Spleen (tissue), 7 donors: ENCODE results near the gene TRIM38.

ENCODE experiments used
- POLR2A ChIP-seq, 3 donors: fragments of 450-650 bp; IDR thresholded peaks; one replicate each; pipeline ENCODE4 v1.5.1; 2017; ENCODE audit warnings: antibody characterized with exemption in 3 of 3, mild to moderate bottlenecking in 1 of 3
- TF ChIP-seq, protein P1 (sequence below), 11 experiments: fragments of 200-600 bp in 7 of 11; fragments of 450-650 bp in 4 of 11; sonication (generic) in 4 of 11; IDR thresholded peaks in 8 of 11; conservative IDR thresholded peaks in 3 of 11; 1 replicate in 7 of 11; 2 replicates in 4 of 11; pipeline versions ENCODE4 v1.4.0 to v1.8.0; 2016 to 2021; ENCODE audit warnings: antibody characterized with exemption in 11 of 11, inconsistent platforms in 4 of 11, mild to moderate bottlenecking in 1 of 11
- donor health status: DM: no; HTN: no; CAD: no; lungs with moderate emphysema.
- donor health status: DM: no; HTN: no; CAD: no.
- donor health status: DM: no; HTN: no; CAD: no.

DNA sequence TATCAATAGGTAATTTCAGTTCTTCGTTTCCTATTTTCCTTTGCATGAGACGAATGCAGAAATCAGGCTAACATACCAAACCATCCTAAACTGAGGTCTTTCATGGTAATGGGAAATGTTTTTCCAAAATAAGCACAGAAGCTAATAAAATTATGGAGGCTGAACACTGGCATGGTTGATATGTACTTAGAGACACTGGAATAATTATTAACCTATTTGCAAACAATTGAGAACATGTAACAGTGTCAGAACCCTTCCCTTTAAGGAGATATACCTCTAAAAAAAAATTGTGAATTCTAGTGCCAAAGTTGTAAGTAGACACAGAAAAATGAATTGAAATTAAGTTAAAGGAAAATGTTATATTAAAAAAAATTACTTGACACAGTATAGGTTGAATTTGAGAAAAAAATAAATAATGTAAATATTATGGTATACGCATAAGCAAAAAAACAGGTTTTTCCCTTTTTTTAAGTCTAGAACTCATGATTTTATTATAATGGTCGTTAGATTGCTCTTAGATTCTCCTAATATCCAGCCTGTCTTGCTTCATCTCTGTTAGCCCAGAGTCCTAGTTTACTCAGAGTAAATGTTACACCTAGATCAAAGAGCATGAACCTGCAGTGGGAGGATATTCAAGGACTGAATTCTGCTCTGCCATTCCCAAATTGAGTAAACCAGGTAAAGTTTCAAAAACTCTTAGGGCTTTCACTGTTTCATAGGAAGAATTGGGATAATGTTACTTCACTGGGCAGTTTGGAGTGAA lies 33.9 kb upstream of the TRIM38 start:
- TF ChIP-seq, protein P1, sequence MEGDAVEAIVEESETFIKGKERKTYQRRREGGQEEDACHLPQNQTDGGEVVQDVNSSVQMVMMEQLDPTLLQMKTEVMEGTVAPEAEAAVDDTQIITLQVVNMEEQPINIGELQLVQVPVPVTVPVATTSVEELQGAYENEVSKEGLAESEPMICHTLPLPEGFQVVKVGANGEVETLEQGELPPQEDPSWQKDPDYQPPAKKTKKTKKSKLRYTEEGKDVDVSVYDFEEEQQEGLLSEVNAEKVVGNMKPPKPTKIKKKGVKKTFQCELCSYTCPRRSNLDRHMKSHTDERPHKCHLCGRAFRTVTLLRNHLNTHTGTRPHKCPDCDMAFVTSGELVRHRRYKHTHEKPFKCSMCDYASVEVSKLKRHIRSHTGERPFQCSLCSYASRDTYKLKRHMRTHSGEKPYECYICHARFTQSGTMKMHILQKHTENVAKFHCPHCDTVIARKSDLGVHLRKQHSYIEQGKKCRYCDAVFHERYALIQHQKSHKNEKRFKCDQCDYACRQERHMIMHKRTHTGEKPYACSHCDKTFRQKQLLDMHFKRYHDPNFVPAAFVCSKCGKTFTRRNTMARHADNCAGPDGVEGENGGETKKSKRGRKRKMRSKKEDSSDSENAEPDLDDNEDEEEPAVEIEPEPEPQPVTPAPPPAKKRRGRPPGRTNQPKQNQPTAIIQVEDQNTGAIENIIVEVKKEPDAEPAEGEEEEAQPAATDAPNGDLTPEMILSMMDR (IDR thresholded peaks at IDR 0.05 in 8 of 11, conservative IDR thresholded peaks at IDR 0.05 in 3 of 11): no peak
- TF ChIP-seq POLR2A (IDR thresholded peaks at IDR 0.05): no peak
